H1 (cell line): ENCODE results near the gene PDZD8. TPM values are rescaled to one million over a fixed set of nuclear protein-coding genes. Genes with fewer than 3 reads are reported as not detected.

Source experiments
- CTCF ChIA-PET: fragments of 300-600 bp; sonication (Branson Sonifier 250); formaldehyde crosslinking; loops from one replicate; lab custom pipeline; 2021; ENCODE audit not compliant: partially characterized antibody; lab: Charles Lee
- POLR2A ChIA-PET: fragments of 300-600 bp; sonication (Branson Sonifier 250); formaldehyde crosslinking; loops from one replicate; lab custom pipeline; 2021; ENCODE audit warnings: inconsistent platforms; ENCODE audit not compliant: partially characterized antibody; lab: Charles Lee
- DNase-seq, 2 experiments: peaks; one replicate each; pipeline versions ENCODE4 v3.0.0 to v3.0.0-alpha.2; 2010 to 2022; ENCODE audit warnings: low spot score in 2 of 2, low read depth in 1 of 2, mixed read lengths in 1 of 2
- FAIRE-seq: peaks from 2 replicates; lab custom pipeline; 2011; peaks lifted over from hg19 to GRCh38; lab: Jason Lieb, UNC
- H2AFZ ChIP-seq: 2 replicates; pipeline ENCODE4 v1.8.1; 2012; ENCODE audit warnings: low read length, inconsistent platforms
- H2AK5ac ChIP-seq: 2 replicates; pipeline ENCODE4 v1.6.1; 2013; ENCODE audit warnings: low read depth, low read length
- H2BK120ac ChIP-seq: replicated peaks from 2 replicates; pipeline ENCODE3; 2013; ENCODE audit warnings: low read depth, low read length, inconsistent platforms
- H2BK12ac ChIP-seq: 2 replicates; pipeline ENCODE4 v1.6.1; 2013; ENCODE audit warnings: low read depth, low read length
- H2BK15ac ChIP-seq: 2 replicates; pipeline ENCODE4 v1.6.1; 2013; ENCODE audit warnings: low read length
- H2BK20ac ChIP-seq: 2 replicates; pipeline ENCODE4 v1.6.1; 2013; ENCODE audit warnings: low read length
- H2BK5ac ChIP-seq: 2 replicates; pipeline ENCODE4 v1.6.1; 2013; ENCODE audit warnings: low read depth, low read length
- H3K14ac ChIP-seq: 2 replicates; pipeline ENCODE4 v1.6.1; 2013; ENCODE audit warnings: inconsistent platforms; ENCODE audit not compliant: insufficient read length
- H3K18ac ChIP-seq: 2 replicates; pipeline ENCODE4 v1.6.1; 2013; ENCODE audit warnings: low read length; ENCODE audit errors: extremely low read depth
- H3K23ac ChIP-seq: 2 replicates; pipeline ENCODE4 v1.6.1; 2013; ENCODE audit warnings: inconsistent platforms; ENCODE audit not compliant: insufficient read length
- H3K23me2 ChIP-seq: 2 replicates; pipeline ENCODE4 v1.6.1; 2013; ENCODE audit warnings: low read depth, low read length
- H3K27ac ChIP-seq: 2 replicates; pipeline ENCODE4 v1.6.1; 2011; ENCODE audit warnings: low read depth, low read length, inconsistent platforms
- H3K27me3 ChIP-seq, 4 experiments: replicated peaks in 1 of 4; 1 replicate in 1 of 4; 2 replicates in 3 of 4; pipeline versions ENCODE4 v1.6.1 to v1.8.1; 2011 to 2013; ENCODE audit warnings: low read length in 3 of 4, mild to moderate bottlenecking in 3 of 4, inconsistent platforms in 2 of 4, mixed read lengths in 2 of 4, moderate library complexity in 1 of 4; ENCODE audit not compliant: control insufficient read depth in 3 of 4, insufficient read depth in 3 of 4; ENCODE audit errors: extremely low read depth in 1 of 4
- H3K36me3 ChIP-seq, 4 experiments: 2 replicates each; pipeline versions ENCODE4 v1.6.1 to v1.8.1; 2011 to 2013; ENCODE audit warnings: mild to moderate bottlenecking in 4 of 4, low read length in 3 of 4, moderate library complexity in 2 of 4, control low read depth in 1 of 4, inconsistent platforms in 1 of 4; ENCODE audit not compliant: insufficient read depth in 4 of 4, control insufficient read depth in 2 of 4
- H3K4ac ChIP-seq: replicated peaks from 2 replicates; pipeline ENCODE3; 2013; ENCODE audit warnings: low read length, low read depth, mixed read lengths, inconsistent platforms; ENCODE audit not compliant: insufficient read length
- H3K4me1 ChIP-seq, 4 experiments: replicated peaks in 1 of 4; 1 replicate in 1 of 4; 2 replicates in 3 of 4; pipeline versions ENCODE4 v1.6.1 to v1.8.1; 2011 to 2013; ENCODE audit warnings: low read length in 3 of 4, inconsistent platforms in 2 of 4, mixed read lengths in 1 of 4; ENCODE audit not compliant: insufficient read depth in 4 of 4, control insufficient read depth in 3 of 4
- H3K4me2 ChIP-seq, 2 experiments: 2 replicates each; pipeline versions ENCODE4 v1.6.1 to v1.8.1; 2011 to 2013; ENCODE audit warnings: low read depth in 2 of 2, low read length in 2 of 2, control low read depth in 1 of 2, inconsistent platforms in 1 of 2, mild to moderate bottlenecking in 1 of 2; ENCODE audit not compliant: insufficient read depth in 1 of 2
- H3K4me3 ChIP-seq, 4 experiments: fragments of 200-600, 300-600 bp in 1 of 4; sonication (generic), shearing (Covaris generic), sonication (Bioruptor Twin) in 1 of 4; 2 replicates each; pipeline versions ENCODE4 v1.5.1 to v1.8.1; 2011 to 2016; ENCODE audit warnings: low read length in 4 of 4, low read depth in 3 of 4, control low read depth in 2 of 4, inconsistent platforms in 2 of 4, mild to moderate bottlenecking in 2 of 4, mixed read lengths in 1 of 4, moderate library complexity in 1 of 4; ENCODE audit not compliant: insufficient read depth in 2 of 4; ENCODE audit errors: extremely low read depth in 1 of 4
- H3K56ac ChIP-seq: replicated peaks from 2 replicates; pipeline ENCODE3; 2013; ENCODE audit warnings: low read depth, mild to moderate bottlenecking, mixed read lengths, low read length, inconsistent platforms; ENCODE audit not compliant: insufficient read length
- H3K79me1 ChIP-seq: 2 replicates; pipeline ENCODE4 v1.6.1; 2013; ENCODE audit warnings: low read depth, low read length, control low read depth
- H3K79me2 ChIP-seq, 2 experiments: 2 replicates each; pipeline versions ENCODE4 v1.6.1 to v1.8.1; 2012 to 2013; ENCODE audit warnings: low read length in 2 of 2, mild to moderate bottlenecking in 2 of 2, inconsistent platforms in 1 of 2; ENCODE audit not compliant: insufficient read depth in 2 of 2, control insufficient read depth in 1 of 2
- H3K9ac ChIP-seq, 4 experiments: replicated peaks in 1 of 4; 1 replicate in 1 of 4; 2 replicates in 3 of 4; pipeline versions ENCODE4 v1.6.1 to v1.8.1; 2011 to 2013; ENCODE audit warnings: low read depth in 3 of 4, low read length in 3 of 4, control low read depth in 2 of 4, mild to moderate bottlenecking in 2 of 4, moderate library complexity in 2 of 4, inconsistent platforms in 1 of 4; ENCODE audit errors: extremely low read depth in 1 of 4
- H3K9me3 ChIP-seq, 2 experiments: 2 replicates each; pipeline versions ENCODE4 v1.6.1 to v1.8.1; 2012 to 2013; ENCODE audit warnings: mild to moderate bottlenecking in 2 of 2, moderate library complexity in 2 of 2, control low read depth in 1 of 2, inconsistent platforms in 1 of 2, low read depth in 1 of 2, low read length in 1 of 2, mixed read lengths in 1 of 2; ENCODE audit not compliant: insufficient read depth in 2 of 2
- H4K20me1 ChIP-seq, 2 experiments: replicated peaks in 1 of 2; 2 replicates each; pipeline versions ENCODE3 to v1.8.1; 2011 to 2013; ENCODE audit warnings: inconsistent platforms in 2 of 2, low read length in 2 of 2, mild to moderate bottlenecking in 1 of 2; ENCODE audit not compliant: insufficient read depth in 2 of 2, control insufficient read depth in 1 of 2
- H4K5ac ChIP-seq: 2 replicates; pipeline ENCODE4 v1.6.1; 2013; ENCODE audit warnings: low read length, low read depth, mixed read lengths, inconsistent platforms; ENCODE audit not compliant: insufficient read length
- H4K8ac ChIP-seq: 2 replicates; pipeline ENCODE4 v1.8.0; 2013; ENCODE audit warnings: mild to moderate bottlenecking, moderate library complexity, low read length, inconsistent platforms; ENCODE audit not compliant: insufficient read depth; ENCODE audit errors: extremely low read depth
- H4K91ac ChIP-seq: replicated peaks from 2 replicates; pipeline ENCODE3; 2013; ENCODE audit warnings: low read length, mixed read lengths, inconsistent platforms; ENCODE audit not compliant: insufficient read length
- ASH2L ChIP-seq: fragments of 200-600, 300-600 bp; sonication (generic); IDR thresholded peaks from one replicate; pipeline ENCODE4 v1.7.1; 2017; ENCODE audit warnings: low read length
- CBX5 ChIP-seq: fragments of 300-800, 300-1000 bp; sonication (generic); IDR thresholded peaks from 2 replicates; pipeline ENCODE4 v1.7.1; 2016; ENCODE audit warnings: antibody characterized with exemption, low read length, low read depth
- CHD1 ChIP-seq: IDR thresholded peaks from 2 replicates; pipeline ENCODE4 v1.6.1; 2012; ENCODE audit warnings: low read depth, low read length, improper control_type of control experiment
- CHD2 ChIP-seq: IDR thresholded peaks from 2 replicates; pipeline ENCODE4 v1.6.1; 2012; ENCODE audit warnings: low read length, improper control_type of control experiment
- CREB1 ChIP-seq: IDR thresholded peaks from 2 replicates; pipeline ENCODE4 v1.6.1; 2012; ENCODE audit warnings: inconsistent platforms
- HDAC6 ChIP-seq: IDR thresholded peaks from one replicate; pipeline ENCODE4 v1.7.1; 2012; ENCODE audit warnings: low read depth, mild to moderate bottlenecking, inconsistent platforms, low read length, moderate library complexity
- MAX ChIP-seq: IDR thresholded peaks from 2 replicates; pipeline ENCODE4 v1.6.1; 2012; ENCODE audit warnings: inconsistent platforms
- POLR2AphosphoS5 ChIP-seq: IDR thresholded peaks from 2 replicates; pipeline ENCODE4 v1.6.1; 2011; ENCODE audit warnings: low read depth, low read length
- RNF2 ChIP-seq: fragments of 200-900, 300-1000 bp; sonication (generic); IDR thresholded peaks from 2 replicates; pipeline ENCODE4 v1.7.1; 2016; ENCODE audit warnings: borderline replicate concordance, low read depth, mild to moderate bottlenecking, antibody characterized with exemption, low read length; ENCODE audit not compliant: poor library complexity, severe bottlenecking; ENCODE audit errors: missing control alignments
- RXRA ChIP-seq: IDR thresholded peaks from 2 replicates; pipeline ENCODE4 v1.6.1; 2011; ENCODE audit warnings: low read depth, mild to moderate bottlenecking, low read length, moderate library complexity; ENCODE audit not compliant: insufficient read depth
- SAP30 ChIP-seq: fragments of 300-600 bp; sonication (generic); IDR thresholded peaks from 2 replicates; pipeline ENCODE4 v1.7.1; 2012; ENCODE audit warnings: low read length, moderate library complexity, mild to moderate bottlenecking, inconsistent platforms; ENCODE audit not compliant: insufficient read depth, insufficient replicate concordance
- SP1 ChIP-seq: IDR thresholded peaks from 2 replicates; pipeline ENCODE4 v1.6.1; 2011; ENCODE audit warnings: low read depth, low read length
- SP2 ChIP-seq: IDR thresholded peaks from 2 replicates; pipeline ENCODE4 v1.6.1; 2012; ENCODE audit warnings: mild to moderate bottlenecking, low read length, inconsistent platforms
- SP4 ChIP-seq: IDR thresholded peaks from 2 replicates; pipeline ENCODE4 v1.6.1; 2012; ENCODE audit warnings: low read length, inconsistent platforms
- SRF ChIP-seq: IDR thresholded peaks from 2 replicates; pipeline ENCODE4 v1.6.1; 2011; ENCODE audit warnings: mild to moderate bottlenecking, low read depth, low read length, moderate library complexity
- WGBS, 2 experiments: shearing (Covaris generic) in 1 of 2; methylation state at CpG; one replicate each; pipeline versions ENCODE4 v1.1.6 to v1.1.7; 2013 to 2015; ENCODE audit warnings: low lambda C conversion rate in 2 of 2, mixed read lengths in 2 of 2, inconsistent platforms in 1 of 2, low coverage in 1 of 2, missing lambda C conversion rate in 1 of 2; ENCODE audit not compliant: insufficient replicate concordance in 2 of 2, insufficient coverage in 1 of 2, insufficient read length in 1 of 2; ENCODE audit errors: extremely low coverage in 1 of 2, missing lambda C conversion rate in 1 of 2; 5-methylcytosine and 5-hydroxymethylcytosine counted together
- polyA plus RNA-seq, 7 experiments: library from polyadenylated mRNA; depleted of rRNA in 3 of 7; stranded (reverse) in 5 of 7; unstranded in 2 of 7; fragments of >200 nt in 5 of 7; fragments of 200-250 nt in 2 of 7; gene quantifications; 1 replicate in 5 of 7; 2 replicates in 1 of 7; 4 replicates in 1 of 7; pipeline versions ENCODE4 v1.2.1 to v1.2.3, GENCODE V29; 2011 to 2013; ENCODE audit warnings: missing spikeins in 2 of 7, mixed read lengths in 2 of 7
- total RNA-seq: library from RNA; stranded (reverse); fragmentation: NEBNext Ultra II Directional; extraction: Animal tissue kit (Norgen Biotek cat#: 25700); gene quantifications from 2 replicates; pipeline ENCODE4 v1.2.1, GENCODE V29; 2021

PDZD8 gene
- total and polyA plus RNA-seq, 2 of the 8 experiments (the other 6 are each of a cell fraction or from before 2014, with no cell fraction given), result 10.9 to 50.1 TPM

- no peak overlapping the region for H3K18ac ChIP-seq
- H3K79me1 ChIP-seq, result no peaks in the 10 kb centered on the region
- H2BK5ac ChIP-seq, result no peak overlapping the region
- H3K4me3 ChIP-seq, result no peak overlapping the region
- H3K14ac ChIP-seq, result no peak overlapping the region
- H4K8ac ChIP-seq, result no peak overlapping the region
- H2BK120ac ChIP-seq, result no peak overlapping the region
- DNase-seq (no peak), FAIRE-seq (no peak)
- H3K23ac ChIP-seq, result no peak overlapping the region
- no peaks in the 10 kb centered on the region for H3K23me2 ChIP-seq
- no peak overlapping the region for H3K4ac ChIP-seq
- H4K91ac ChIP-seq, result no peak overlapping the region
- ChIA-PET POLR2A (interaction anchor here (0.6 kb wide), 1 partner anchor 1878 kb away, joined by 3 read pairs; the partner anchor contains the start of gene PRDX3), CTCF (interaction anchor here (1.1 to 1.6 kb wide), 3 partner anchors 13 to 84 kb away, joined by 3 to 4 read pairs (median 4); no protein-coding TSS in a partner anchor)
- H2BK15ac ChIP-seq, result no peak overlapping the region
- peaks cover 0 to 7% (median 0%) of the 10 kb centered on the region in 4 experiments; a peak in 1 of 8 replicates for H3K36me3 ChIP-seq
- no peak overlapping the region for H2BK20ac ChIP-seq
- H3K27ac ChIP-seq, result no peak overlapping the region
- peaks cover 0 to 7% of the 10 kb centered on the region in 2 experiments; a peak in 2 of 4 replicates for H3K79me2 ChIP-seq
- H4K20me1 ChIP-seq, result no peaks in the 10 kb centered on the region
- H3K56ac ChIP-seq, result no peak overlapping the region
- no peak overlapping the region for H3K4me2 ChIP-seq
- no peak overlapping the region for H2AK5ac ChIP-seq
- H2AFZ ChIP-seq, result no peak overlapping the region
- WGBS, 2 experiments, result 100% methylated on average over 1 of the region's 1 CpG; no CpG with 5 or more reads in 1 of the 2 experiments
- no peak overlapping the region for H2BK12ac ChIP-seq
- peaks cover 6 to 13% of the 10 kb centered on the region in 2 experiments; a peak in 2 of 4 replicates for H3K9me3 ChIP-seq
- no peaks in the 10 kb centered on the region for H3K4me1 ChIP-seq
- no peaks in the 10 kb centered on the region for H3K27me3 ChIP-seq
- H3K9ac ChIP-seq, result no peak overlapping the region
- H4K5ac ChIP-seq, result no peak overlapping the region
- TF ChIP-seq CHD1 (no peak), RNF2 (no peak), SP2 (no peak), HDAC6 (no peak), POLR2AphosphoS5 (no peak), SP1 (no peak), CBX5 (no peak), CREB1 (no peak), RXRA (no peak), CHD2 (no peak), MAX (no peak), SP4 (no peak), ASH2L (no peak), SRF (no peak), SAP30 (no peak)
Observed at GRCh38 chr10:117300671-117301070, 74.6 kb downstream of the PDZD8 start.
